Kidney epithelial cell (primary cell): ENCODE data around the gene RBL1. TPM values are rescaled to one million over a fixed set of nuclear protein-coding genes. Genes with fewer than 3 reads are reported as not detected.
"Not testable (repeated sequence)": the region's sequence is repeated elsewhere in the genome, so short reads cannot be mapped to it uniquely, and the experiment has no call there.

ENCODE experiments used
- DNase-seq: peaks from one replicate; pipeline ENCODE4 v3.0.0-alpha.2; 2010; ENCODE audit warnings: low read depth
- H3K27me3 ChIP-seq: 2 replicates; pipeline ENCODE4 v1.6.0; 2011; ENCODE audit warnings: low read length; ENCODE audit not compliant: control insufficient read depth, insufficient read depth
- H3K36me3 ChIP-seq: 2 replicates; pipeline ENCODE4 v1.5.1; 2011; ENCODE audit warnings: low read length; ENCODE audit not compliant: control insufficient read depth, insufficient read depth
- H3K4me3 ChIP-seq: 2 replicates; pipeline ENCODE4 v1.5.1; 2011; ENCODE audit warnings: low read depth, mild to moderate bottlenecking, control low read depth, low read length
- total RNA-seq: library from RNA; depleted of rRNA; stranded (reverse); fragments of >200 nt; gene quantifications from 2 replicates; pipeline ENCODE4 v1.2.3, GENCODE V29; 2015
- TF ChIP-seq, protein P1 (sequence below): IDR thresholded peaks from 2 replicates; pipeline ENCODE4 v1.5.1; 2011; ENCODE audit warnings: mild to moderate bottlenecking, moderate library complexity, low read length, control low read depth, inconsistent platforms; ENCODE audit not compliant: insufficient read depth, poor library complexity, severe bottlenecking

RBL1 gene
- total RNA-seq, 1 donor from 2014 or later, result 5.6 TPM

DNA sequence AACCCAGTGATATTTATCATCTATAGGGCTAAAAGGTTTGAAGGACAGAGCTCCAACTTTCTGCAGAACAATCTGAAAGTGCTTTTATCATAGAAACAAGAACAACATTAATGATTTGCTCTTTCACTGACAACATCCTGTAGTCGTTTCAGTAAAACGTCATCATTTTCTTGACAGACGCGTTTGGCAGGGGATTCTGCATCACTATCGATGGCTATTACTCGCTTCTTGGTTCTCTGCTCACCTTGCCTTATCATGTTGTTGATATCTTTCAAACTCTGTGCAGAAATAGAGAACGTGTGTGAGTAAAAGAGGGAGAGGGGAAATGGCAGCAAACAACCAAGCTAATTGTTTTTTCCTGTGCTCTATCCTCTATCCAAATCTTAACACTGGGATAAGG lies 97.1 kb downstream of the RBL1 start:
- no peak for DNase-seq
- peaks cover 2% of the 10 kb centered on the region for H3K36me3 ChIP-seq

GRCh38 chr20:36997121-36997520 lies 98.7 kb downstream of the RBL1 start:
- TF ChIP-seq, protein P1, sequence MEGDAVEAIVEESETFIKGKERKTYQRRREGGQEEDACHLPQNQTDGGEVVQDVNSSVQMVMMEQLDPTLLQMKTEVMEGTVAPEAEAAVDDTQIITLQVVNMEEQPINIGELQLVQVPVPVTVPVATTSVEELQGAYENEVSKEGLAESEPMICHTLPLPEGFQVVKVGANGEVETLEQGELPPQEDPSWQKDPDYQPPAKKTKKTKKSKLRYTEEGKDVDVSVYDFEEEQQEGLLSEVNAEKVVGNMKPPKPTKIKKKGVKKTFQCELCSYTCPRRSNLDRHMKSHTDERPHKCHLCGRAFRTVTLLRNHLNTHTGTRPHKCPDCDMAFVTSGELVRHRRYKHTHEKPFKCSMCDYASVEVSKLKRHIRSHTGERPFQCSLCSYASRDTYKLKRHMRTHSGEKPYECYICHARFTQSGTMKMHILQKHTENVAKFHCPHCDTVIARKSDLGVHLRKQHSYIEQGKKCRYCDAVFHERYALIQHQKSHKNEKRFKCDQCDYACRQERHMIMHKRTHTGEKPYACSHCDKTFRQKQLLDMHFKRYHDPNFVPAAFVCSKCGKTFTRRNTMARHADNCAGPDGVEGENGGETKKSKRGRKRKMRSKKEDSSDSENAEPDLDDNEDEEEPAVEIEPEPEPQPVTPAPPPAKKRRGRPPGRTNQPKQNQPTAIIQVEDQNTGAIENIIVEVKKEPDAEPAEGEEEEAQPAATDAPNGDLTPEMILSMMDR, result no peak
- Histone ChIP-seq H3K4me3 (no peak overlapping the region), H3K27me3 (no peaks in the 10 kb centered on the region), H3K36me3 (no peaks in the 10 kb centered on the region)
- no peak for DNase-seq

More for the DNA sequence above, 97.1 kb downstream of the RBL1 start:
- Histone ChIP-seq H3K4me3 (no peak overlapping the region), H3K27me3 (no peaks in the 10 kb centered on the region)
- TF ChIP-seq, protein P1, result no peak

DNA sequence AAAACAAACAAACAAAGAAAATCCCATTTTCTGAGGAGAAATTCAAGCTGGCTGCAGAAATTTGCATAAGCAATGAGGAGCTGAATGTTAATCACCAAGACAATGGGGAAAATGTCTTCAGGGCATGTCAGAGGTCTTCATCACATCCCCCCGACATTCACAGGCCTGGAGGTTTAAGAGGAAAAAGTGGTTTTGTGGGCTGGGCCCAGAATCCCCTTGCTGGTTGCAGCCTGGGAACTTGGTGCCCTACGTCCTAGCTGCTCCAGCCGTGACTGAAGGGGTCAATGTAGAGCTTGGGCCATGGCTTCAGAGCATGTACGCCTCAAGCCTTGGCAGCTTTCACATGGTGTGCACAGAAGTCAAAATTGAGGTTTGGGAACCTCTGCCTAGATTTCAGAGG lies 101.6 kb downstream of the RBL1 start:
- not testable (repeated sequence) for H3K36me3 ChIP-seq, DNase-seq, H3K27me3 ChIP-seq, H3K4me3 ChIP-seq

GRCh38 chr20:36992802-36993334 lies 102.9 kb downstream of the RBL1 start:
- no peaks in the 10 kb centered on the region for H3K36me3 ChIP-seq
- TF ChIP-seq, protein P1, result no peak
- DNase-seq, result no peak
- no peaks in the 10 kb centered on the region for H3K27me3 ChIP-seq
- no peak overlapping the region for H3K4me3 ChIP-seq

GRCh38 chr20:36991703-36992102 lies 104.1 kb downstream of the RBL1 start:
- H3K4me3 ChIP-seq, result no peak overlapping the region
- TF ChIP-seq, protein P1, result no peak
- DNase-seq, result no peak
- H3K36me3 ChIP-seq, result no peaks in the 10 kb centered on the region
- no peaks in the 10 kb centered on the region for H3K27me3 ChIP-seq

- Histone ChIP-seq H3K36me3 (no peaks in the 10 kb centered on the region), H3K4me3 (no peak overlapping the region), H3K27me3 (no peaks in the 10 kb centered on the region)
- no peak for DNase-seq
- TF ChIP-seq, protein P1, result no peak
Measured at GRCh38 chr20:36989797-36990196, 106.0 kb downstream of the RBL1 start.
